Gastrocnemius medialis (tissue), 4 donors: Measurements from ENCODE around the gene DVL1.

Experiments used
- POLR2A ChIP-seq, 2 donors: fragments of 450-650 bp; IDR thresholded peaks; one replicate each; pipeline ENCODE4 v1.6.1; 2017; ENCODE audit warnings: antibody characterized with exemption in 2 of 2, mild to moderate bottlenecking in 2 of 2, moderate library complexity in 2 of 2
- TF ChIP-seq, protein P1 (sequence below), 5 experiments: fragments of 450-650 bp in 3 of 5; fragments of 200-600 bp in 2 of 5; sonication (generic) in 2 of 5; IDR thresholded peaks in 4 of 5; conservative IDR thresholded peaks in 1 of 5; 1 replicate in 4 of 5; 2 replicates in 1 of 5; pipeline ENCODE4 v1.5.1; 2016 to 2019; ENCODE audit warnings: antibody characterized with exemption in 5 of 5, mild to moderate bottlenecking in 3 of 5, moderate library complexity in 3 of 5

DNA sequence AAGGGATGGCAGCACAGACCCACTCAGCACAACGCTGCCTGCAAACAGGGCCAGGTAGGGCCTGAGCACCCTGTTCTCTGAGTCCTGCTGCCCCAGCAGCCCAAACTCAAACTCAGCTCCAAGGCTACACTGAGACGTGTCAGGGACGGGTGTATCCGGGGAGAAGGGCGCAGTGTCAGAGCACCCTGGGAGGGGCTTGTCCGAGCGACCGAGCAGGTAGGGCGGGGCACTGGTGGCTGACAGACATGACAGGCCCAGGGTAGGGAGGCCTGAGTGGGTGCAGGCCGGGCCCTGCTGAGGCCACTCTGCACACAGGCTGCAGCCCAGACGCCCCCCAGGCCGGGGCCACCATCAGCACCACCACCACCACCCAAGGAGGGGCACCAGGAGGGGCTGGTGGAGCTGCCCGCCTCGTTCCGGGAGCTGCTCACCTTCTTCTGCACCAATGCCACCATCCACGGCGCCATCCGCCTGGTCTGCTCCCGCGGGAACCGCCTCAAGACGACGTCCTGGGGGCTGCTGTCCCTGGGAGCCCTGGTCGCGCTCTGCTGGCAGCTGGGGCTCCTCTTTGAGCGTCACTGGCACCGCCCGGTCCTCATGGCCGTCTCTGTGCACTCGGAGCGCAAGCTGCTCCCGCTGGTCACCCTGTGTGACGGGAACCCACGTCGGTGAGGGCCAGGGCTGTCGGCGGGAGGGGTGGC lies 63.5 kb downstream of the DVL1 start:
- TF ChIP-seq, protein P1, sequence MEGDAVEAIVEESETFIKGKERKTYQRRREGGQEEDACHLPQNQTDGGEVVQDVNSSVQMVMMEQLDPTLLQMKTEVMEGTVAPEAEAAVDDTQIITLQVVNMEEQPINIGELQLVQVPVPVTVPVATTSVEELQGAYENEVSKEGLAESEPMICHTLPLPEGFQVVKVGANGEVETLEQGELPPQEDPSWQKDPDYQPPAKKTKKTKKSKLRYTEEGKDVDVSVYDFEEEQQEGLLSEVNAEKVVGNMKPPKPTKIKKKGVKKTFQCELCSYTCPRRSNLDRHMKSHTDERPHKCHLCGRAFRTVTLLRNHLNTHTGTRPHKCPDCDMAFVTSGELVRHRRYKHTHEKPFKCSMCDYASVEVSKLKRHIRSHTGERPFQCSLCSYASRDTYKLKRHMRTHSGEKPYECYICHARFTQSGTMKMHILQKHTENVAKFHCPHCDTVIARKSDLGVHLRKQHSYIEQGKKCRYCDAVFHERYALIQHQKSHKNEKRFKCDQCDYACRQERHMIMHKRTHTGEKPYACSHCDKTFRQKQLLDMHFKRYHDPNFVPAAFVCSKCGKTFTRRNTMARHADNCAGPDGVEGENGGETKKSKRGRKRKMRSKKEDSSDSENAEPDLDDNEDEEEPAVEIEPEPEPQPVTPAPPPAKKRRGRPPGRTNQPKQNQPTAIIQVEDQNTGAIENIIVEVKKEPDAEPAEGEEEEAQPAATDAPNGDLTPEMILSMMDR (IDR thresholded peaks at IDR 0.05 in 4 of 5, conservative IDR thresholded peaks at IDR 0.05 in 1 of 5), result no peak
- no peak for TF ChIP-seq POLR2A (IDR thresholded peaks at IDR 0.05)
